GM19099 (cell line): Measurements from ENCODE around the gene ARPC5.

Source experiments
- POLR2A ChIP-seq: IDR thresholded peaks from 3 replicates; pipeline ENCODE4 v1.6.1; 2011; ENCODE audit warnings: low read depth; ENCODE audit not compliant: insufficient read length; ENCODE audit errors: extremely low read depth

Gene ARPC5

GRCh38 chr1:183635606-183636333, at the start of gene ARPC5:
ARPC5 (minus strand) TSS chr1:183635783; CDS start chr1:183635659, 124 bp downstream.
- TF ChIP-seq POLR2A: peak; percentile 94

GRCh38 chr1:183685112-183685713, 49.6 kb upstream of the ARPC5 start:
- TF ChIP-seq POLR2A: no peak

- no peak for TF ChIP-seq POLR2A
Measured at GRCh38 chr1:183678819-183679218, 43.2 kb upstream of the ARPC5 start.

- TF ChIP-seq POLR2A: no peak
Measured at GRCh38 chr1:183676586-183677189, 41.1 kb upstream of the ARPC5 start.

GRCh38 chr1:183675883-183676585, 40.5 kb upstream of the ARPC5 start:
- TF ChIP-seq POLR2A: no peak

- no peak for TF ChIP-seq POLR2A
Measured at GRCh38 chr1:183675381-183675780, 39.8 kb upstream of the ARPC5 start.

- TF ChIP-seq POLR2A: no peak
Measured at GRCh38 chr1:183674886-183675285, 39.3 kb upstream of the ARPC5 start.

- no peak for TF ChIP-seq POLR2A
Measured at GRCh38 chr1:183674339-183674738, 38.8 kb upstream of the ARPC5 start.

- no peak for TF ChIP-seq POLR2A
Measured at GRCh38 chr1:183673605-183674323, 38.2 kb upstream of the ARPC5 start.

- TF ChIP-seq POLR2A: no peak
Measured at GRCh38 chr1:183670169-183670568, 34.6 kb upstream of the ARPC5 start.

- TF ChIP-seq POLR2A: no peak
Measured at GRCh38 chr1:183656355-183656754, 20.8 kb upstream of the ARPC5 start.

- no peak for TF ChIP-seq POLR2A
Measured at GRCh38 chr1:183655562-183656075, 20.0 kb upstream of the ARPC5 start.

GRCh38 chr1:183654706-183655105, 19.1 kb upstream of the ARPC5 start:
- TF ChIP-seq POLR2A: no peak

GRCh38 chr1:183653876-183654451, 18.4 kb upstream of the ARPC5 start:
- TF ChIP-seq POLR2A: no peak
